22Rv1 (cell line): ENCODE measurements around the gene CEP19.

Experiments
- CTCF ChIP-seq: fragments of 450-650 bp; IDR thresholded peaks from 2 replicates; pipeline ENCODE4 v1.5.1; 2017; ENCODE audit warnings: mild to moderate bottlenecking
- ZFX ChIP-seq: fragments of 450-650 bp; IDR thresholded peaks from 2 replicates; pipeline ENCODE4 v1.6.1; 2017; ENCODE audit warnings: antibody characterized with exemption, borderline replicate concordance

DNA sequence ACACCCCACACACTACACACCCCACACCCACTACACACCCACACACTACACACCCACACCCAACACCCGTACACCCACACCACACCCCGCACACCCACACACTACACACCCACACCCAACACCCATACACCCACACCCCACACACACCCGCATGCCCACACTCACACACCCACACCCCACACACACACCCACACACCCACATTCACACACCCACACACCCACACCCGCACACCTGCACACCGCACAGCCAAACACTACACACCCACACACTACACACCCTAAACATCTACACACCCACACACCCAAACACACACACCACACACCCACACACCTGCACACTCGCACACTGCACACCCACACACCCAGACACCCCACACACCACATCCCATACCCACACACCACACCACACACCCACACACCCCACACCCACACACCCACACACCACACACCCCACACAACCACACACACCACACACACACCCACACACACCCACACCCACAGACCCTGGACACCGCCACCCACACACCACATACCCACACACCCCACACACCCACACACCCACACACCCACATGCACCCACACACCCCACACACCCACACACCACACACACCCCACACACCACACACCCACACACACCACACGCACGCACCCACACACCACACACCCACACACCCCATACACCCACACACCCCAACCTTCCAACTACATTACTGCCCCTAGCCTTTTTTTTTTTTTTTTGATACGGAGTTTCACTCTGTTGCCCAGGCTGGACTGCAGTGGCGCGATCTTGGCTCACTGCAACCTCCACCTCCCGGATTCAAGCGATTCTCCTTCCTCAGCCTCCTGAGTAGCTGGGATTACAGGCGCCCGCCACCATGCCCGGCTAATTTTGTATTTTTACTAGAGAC, 16.9 kb downstream of the CEP19 start:
- TF ChIP-seq CTCF (no peak), ZFX (no peak)
